MM.1S (cell line): ENCODE measurements around the gene CFAP73.

Experiments
- DNase-seq: peaks from one replicate; pipeline ENCODE4 v3.0.0-alpha.2; 2015
- H2AFZ ChIP-seq: fragments of 300-600 bp; sonication (generic); 2 replicates; pipeline ENCODE4 v1.6.0; 2016; ENCODE audit warnings: antibody characterized with exemption, low read length
- H3F3A ChIP-seq: fragments of 300-600 bp; sonication (generic); 2 replicates; pipeline ENCODE4 v1.6.1; 2016; ENCODE audit warnings: mild to moderate bottlenecking, antibody characterized with exemption, low read length, moderate library complexity, mixed read lengths; ENCODE audit not compliant: insufficient read depth
- H3K27ac ChIP-seq: fragments of 300-600 bp; sonication (generic); 2 replicates; pipeline ENCODE4 v1.5.1; 2016; ENCODE audit warnings: mild to moderate bottlenecking, low read length
- H3K27me3 ChIP-seq: fragments of 300-600 bp; sonication (generic); replicated peaks from 2 replicates; pipeline ENCODE4 v1.6.0; 2016; ENCODE audit warnings: low read length; ENCODE audit not compliant: insufficient read depth
- H3K36me3 ChIP-seq: fragments of 300-600 bp; sonication (generic); replicated peaks from 2 replicates; pipeline ENCODE4 v1.6.1; 2016; ENCODE audit warnings: mild to moderate bottlenecking, low read length, mixed read lengths; ENCODE audit not compliant: insufficient read depth
- H3K4me1 ChIP-seq: fragments of 300-600 bp; sonication (generic); 2 replicates; pipeline ENCODE4 v1.6.1; 2016; ENCODE audit warnings: low read length, mixed read lengths
- H3K4me2 ChIP-seq: fragments of 300-600 bp; sonication (generic); 2 replicates; pipeline ENCODE4 v1.6.0; 2016; ENCODE audit warnings: low read depth, low read length
- H3K4me3 ChIP-seq: fragments of 300-600 bp; sonication (generic); 2 replicates; pipeline ENCODE4 v1.5.1; 2016; ENCODE audit warnings: low read length, mixed read lengths
- H3K79me2 ChIP-seq: fragments of 300-600 bp; sonication (generic); 2 replicates; pipeline ENCODE4 v1.6.1; 2016; ENCODE audit warnings: mixed run types, low read length, mixed read lengths
- H3K9ac ChIP-seq: fragments of 300-600 bp; sonication (generic); 2 replicates; pipeline ENCODE4 v1.6.1; 2016; ENCODE audit warnings: low read length, mixed read lengths
- H3K9me2 ChIP-seq: fragments of 300-600 bp; sonication (generic); replicated peaks from 2 replicates; pipeline ENCODE4 v1.6.1; 2016; ENCODE audit warnings: mild to moderate bottlenecking, low read length, mixed read lengths; ENCODE audit not compliant: insufficient read depth
- H3K9me3 ChIP-seq: fragments of 300-600 bp; sonication (generic); replicated peaks from 2 replicates; pipeline ENCODE4 v1.6.1; 2016; ENCODE audit warnings: mild to moderate bottlenecking, low read length, mixed read lengths; ENCODE audit not compliant: insufficient read depth
- H4K20me1 ChIP-seq: fragments of 300-600 bp; sonication (generic); 2 replicates; pipeline ENCODE4 v1.6.1; 2016; ENCODE audit warnings: mild to moderate bottlenecking, low read length, moderate library complexity, mixed read lengths; ENCODE audit not compliant: insufficient read depth
- EZH2 ChIP-seq: fragments of 300-600 bp; sonication (generic); optimal IDR thresholded peaks from 2 replicates; pipeline ENCODE3; 2017; ENCODE audit warnings: low read depth, mild to moderate bottlenecking, antibody characterized with exemption, low read length, mixed read lengths
- EZH2phosphoT487 ChIP-seq: fragments of 300-600 bp; sonication (generic); IDR thresholded peaks from 2 replicates; pipeline ENCODE4 v1.6.1; 2018; ENCODE audit warnings: antibody characterized with exemption, low read length
- TF ChIP-seq, protein P1 (sequence below): fragments of 300-600 bp; sonication (generic); IDR thresholded peaks from 2 replicates; pipeline ENCODE4 v1.5.1; 2016; ENCODE audit warnings: antibody characterized with exemption, low read length, mixed read lengths

CFAP73 gene

DNA sequence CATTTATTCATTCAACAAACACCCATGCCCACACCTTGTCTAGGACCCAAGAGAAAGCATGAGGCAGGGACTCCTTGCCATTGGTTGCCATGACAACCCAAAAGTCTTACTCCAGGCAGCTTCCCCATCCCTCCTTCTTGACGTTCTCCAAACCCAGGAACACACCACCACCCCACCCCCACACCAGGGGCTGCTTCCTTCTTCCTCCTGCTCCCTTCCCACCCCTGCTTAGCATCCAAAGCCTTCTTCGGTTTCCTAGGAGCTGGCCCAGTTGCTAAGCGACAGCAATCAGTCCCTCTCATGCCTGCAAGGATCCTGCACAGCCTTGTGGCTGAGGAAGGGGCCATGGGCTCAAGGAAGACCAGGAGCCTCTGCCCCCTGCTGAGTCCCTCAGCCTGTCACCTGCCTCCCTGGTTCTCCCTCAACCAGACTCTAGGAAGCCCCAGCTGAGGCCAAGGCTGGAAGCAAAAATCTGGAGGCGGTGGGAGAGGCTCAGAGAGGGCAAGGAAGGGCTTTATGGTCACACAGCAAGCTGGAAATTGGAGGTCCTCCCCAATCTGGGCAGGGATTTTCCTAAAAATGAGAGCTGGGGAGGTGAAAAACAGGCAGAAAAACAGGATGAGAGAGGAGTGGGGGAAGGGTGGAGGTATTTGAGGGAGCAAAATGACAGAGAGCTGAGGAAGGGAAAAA lies 29.4 kb upstream of the CFAP73 start:
- H3K9ac ChIP-seq, result no peak overlapping the region
- no peaks in the 10 kb centered on the region for H3K9me3 ChIP-seq
- TF ChIP-seq EZH2, result no peak
- no peak for TF ChIP-seq EZH2phosphoT487
- TF ChIP-seq, protein P1, sequence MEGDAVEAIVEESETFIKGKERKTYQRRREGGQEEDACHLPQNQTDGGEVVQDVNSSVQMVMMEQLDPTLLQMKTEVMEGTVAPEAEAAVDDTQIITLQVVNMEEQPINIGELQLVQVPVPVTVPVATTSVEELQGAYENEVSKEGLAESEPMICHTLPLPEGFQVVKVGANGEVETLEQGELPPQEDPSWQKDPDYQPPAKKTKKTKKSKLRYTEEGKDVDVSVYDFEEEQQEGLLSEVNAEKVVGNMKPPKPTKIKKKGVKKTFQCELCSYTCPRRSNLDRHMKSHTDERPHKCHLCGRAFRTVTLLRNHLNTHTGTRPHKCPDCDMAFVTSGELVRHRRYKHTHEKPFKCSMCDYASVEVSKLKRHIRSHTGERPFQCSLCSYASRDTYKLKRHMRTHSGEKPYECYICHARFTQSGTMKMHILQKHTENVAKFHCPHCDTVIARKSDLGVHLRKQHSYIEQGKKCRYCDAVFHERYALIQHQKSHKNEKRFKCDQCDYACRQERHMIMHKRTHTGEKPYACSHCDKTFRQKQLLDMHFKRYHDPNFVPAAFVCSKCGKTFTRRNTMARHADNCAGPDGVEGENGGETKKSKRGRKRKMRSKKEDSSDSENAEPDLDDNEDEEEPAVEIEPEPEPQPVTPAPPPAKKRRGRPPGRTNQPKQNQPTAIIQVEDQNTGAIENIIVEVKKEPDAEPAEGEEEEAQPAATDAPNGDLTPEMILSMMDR, result no peak
- DNase-seq, result no peak
- no peaks in the 10 kb centered on the region for H3K4me1 ChIP-seq
- H3K79me2 ChIP-seq, result no peaks in the 10 kb centered on the region
- H3K9me2 ChIP-seq, result no peaks in the 10 kb centered on the region
- no peaks in the 10 kb centered on the region for H3K27me3 ChIP-seq
- no peaks in the 10 kb centered on the region for H4K20me1 ChIP-seq
- no peak overlapping the region for H3K4me2 ChIP-seq
- no peak overlapping the region for H3K27ac ChIP-seq
- H3K36me3 ChIP-seq, result no peaks in the 10 kb centered on the region
- H2AFZ ChIP-seq, result no peak overlapping the region
- H3K4me3 ChIP-seq, result no peak overlapping the region
- no peaks in the 10 kb centered on the region for H3F3A ChIP-seq

DNA sequence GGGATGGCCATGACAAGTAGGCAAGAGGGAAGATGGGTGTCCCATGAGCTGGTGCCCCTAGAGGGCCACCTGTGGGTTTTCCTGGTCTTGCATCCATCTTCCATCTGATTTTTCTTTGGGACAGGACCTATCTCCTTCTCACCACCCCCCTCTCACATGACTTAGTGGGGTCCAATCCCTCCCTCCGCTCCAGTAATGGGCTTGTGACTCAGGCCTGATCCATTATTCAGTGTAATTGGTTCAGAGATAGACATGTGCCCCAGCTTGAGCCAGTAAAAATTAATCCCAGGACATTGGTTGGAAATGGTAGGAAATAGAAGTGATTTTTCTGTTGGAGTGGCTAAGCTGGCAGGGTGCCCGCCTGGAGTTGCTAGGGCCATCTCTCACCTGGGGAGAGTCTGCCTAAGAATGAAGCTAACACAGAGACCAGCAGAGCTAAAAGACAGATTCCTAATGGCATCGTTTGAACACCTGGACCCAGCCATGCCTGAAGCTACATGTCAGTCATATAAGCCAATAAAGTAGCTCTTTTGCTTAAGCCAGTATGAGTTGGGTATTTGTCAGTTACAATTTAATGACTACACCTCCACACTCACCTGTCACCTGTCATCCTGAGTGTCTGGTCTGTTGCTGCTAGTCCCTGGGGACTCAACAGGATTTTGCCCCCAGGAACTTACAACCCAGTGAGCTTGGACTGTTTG lies 28.7 kb upstream of the CFAP73 start:
- no peaks in the 10 kb centered on the region for H3F3A ChIP-seq
- H3K9me3 ChIP-seq, result no peaks in the 10 kb centered on the region
- no peaks in the 10 kb centered on the region for H3K4me1 ChIP-seq
- H2AFZ ChIP-seq, result no peak overlapping the region
- TF ChIP-seq EZH2phosphoT487, result no peak
- TF ChIP-seq, protein P1, result no peak
- no peak for TF ChIP-seq EZH2
- H3K9me2 ChIP-seq, result no peaks in the 10 kb centered on the region
- H3K36me3 ChIP-seq, result no peaks in the 10 kb centered on the region
- no peaks in the 10 kb centered on the region for H3K27me3 ChIP-seq
- no peak overlapping the region for H3K4me2 ChIP-seq
- H4K20me1 ChIP-seq, result no peaks in the 10 kb centered on the region
- no peak for DNase-seq
- no peak overlapping the region for H3K9ac ChIP-seq
- no peak overlapping the region for H3K4me3 ChIP-seq
- H3K27ac ChIP-seq, result no peak overlapping the region
- H3K79me2 ChIP-seq, result no peaks in the 10 kb centered on the region

DNA sequence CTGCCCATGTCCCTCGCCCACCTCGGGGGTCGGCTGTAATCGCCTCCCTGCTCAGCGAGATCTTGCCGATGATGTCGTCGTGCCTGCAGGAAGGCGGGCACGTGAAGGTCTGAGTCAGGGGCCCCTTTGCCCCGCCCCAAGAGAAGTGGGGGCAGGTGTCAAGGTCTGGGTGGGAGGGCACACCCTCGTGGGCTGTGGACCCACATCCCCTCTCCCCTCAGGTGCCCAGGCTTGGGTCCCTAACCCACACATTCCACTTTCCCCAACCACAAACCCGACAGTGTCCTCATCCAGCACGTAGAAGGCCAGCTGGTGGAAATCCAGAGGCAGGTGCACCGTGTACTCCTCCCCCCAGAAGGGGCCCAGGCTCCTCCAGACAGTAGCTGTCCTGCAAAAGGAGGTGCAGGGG lies 21.7 kb upstream of the CFAP73 start:
- no peak overlapping the region for H3K27ac ChIP-seq
- no peaks in the 10 kb centered on the region for H3K4me1 ChIP-seq
- no peak overlapping the region for H3K4me2 ChIP-seq

More for the DNA sequence above, 21.7 kb upstream of the CFAP73 start:
- Histone ChIP-seq H3K4me3 (no peak overlapping the region), H3K9me3 (no peaks in the 10 kb centered on the region), H3K79me2 (no peaks in the 10 kb centered on the region), H3K9ac (no peak overlapping the region), H3K36me3 (no peaks in the 10 kb centered on the region), H2AFZ (no peak overlapping the region), H4K20me1 (no peaks in the 10 kb centered on the region), H3K27me3 (no peaks in the 10 kb centered on the region), H3F3A (no peaks in the 10 kb centered on the region), H3K9me2 (no peaks in the 10 kb centered on the region)
- DNase-seq, result no peak
- no peak for TF ChIP-seq EZH2
- no peak for TF ChIP-seq EZH2phosphoT487
- TF ChIP-seq, protein P1, result no peak
